Tibial nerve (tissue), 4 donors: ENCODE results near the gene ARRB1.

ENCODE experiments used
- CTCF ChIP-seq, 5 experiments: fragments of 200-600 bp in 3 of 5; fragments of 450-650 bp in 2 of 5; sonication (generic) in 3 of 5; IDR thresholded peaks; one replicate each; pipeline ENCODE4 v1.5.1; 2016 to 2019; ENCODE audit warnings: antibody characterized with exemption in 5 of 5, mild to moderate bottlenecking in 3 of 5, moderate library complexity in 2 of 5
- EP300 ChIP-seq, 2 donors: sonication (generic); formaldehyde crosslinking; IDR thresholded peaks; one replicate each; pipeline ENCODE4 v1.6.1; 2017; ENCODE audit warnings: antibody characterized with exemption in 2 of 2, mild to moderate bottlenecking in 1 of 2
- POLR2A ChIP-seq, 2 donors: fragments of 450-650 bp; IDR thresholded peaks; one replicate each; pipeline ENCODE4 v1.6.1; 2017; ENCODE audit warnings: antibody characterized with exemption in 2 of 2, mild to moderate bottlenecking in 2 of 2, moderate library complexity in 2 of 2

GRCh38 chr11:75293903-75294302, 57.6 kb downstream of the ARRB1 start:
- TF ChIP-seq CTCF (IDR thresholded peaks at IDR 0.05) (no peak), EP300 (IDR thresholded peaks at IDR 0.05) (no peak), POLR2A (IDR thresholded peaks at IDR 0.05) (no peak)
